GM12878 (cell line): ENCODE data around the gene AP2S1. TPM values are rescaled to one million over a fixed set of nuclear protein-coding genes. Genes with fewer than 3 reads are reported as not detected.
A peak's percentile ranks its signal among the peaks of the same experiment; 100 is the strongest.

ENCODE experiments used
- BHLHE40 ChIP-seq, 2 experiments: fragments of 450-650 bp in 1 of 2; IDR thresholded peaks; 2 replicates each; pipeline ENCODE4 v1.6.1; 2011 to 2017; ENCODE audit warnings: low read depth in 2 of 2, borderline replicate concordance in 1 of 2, improper control_type of control experiment in 1 of 2, low read length in 1 of 2, mild to moderate bottlenecking in 1 of 2
- CREB1 ChIP-seq: IDR thresholded peaks from 2 replicates; pipeline ENCODE4 v1.6.1; 2012; ENCODE audit warnings: low read depth, mild to moderate bottlenecking, inconsistent platforms
- CREM ChIP-seq: IDR thresholded peaks from 2 replicates; pipeline ENCODE4 v1.6.1; 2014; ENCODE audit warnings: antibody characterized with exemption, low read depth
- EGR1 ChIP-seq, 2 experiments: IDR thresholded peaks; 1 replicate in 1 of 2; 2 replicates in 1 of 2; pipeline ENCODE4 v1.6.1; 2011 to 2012; ENCODE audit warnings: low read depth in 2 of 2, low read length in 2 of 2, borderline replicate concordance in 1 of 2, mild to moderate bottlenecking in 1 of 2, moderate library complexity in 1 of 2
- GATAD2B ChIP-seq: fragments of 450-650 bp; conservative IDR thresholded peaks from 2 replicates; pipeline ENCODE4 v1.6.1; 2017; ENCODE audit warnings: low read depth, mild to moderate bottlenecking, moderate library complexity
- IKZF2 ChIP-seq, 2 experiments: fragments of 450-650 bp; IDR thresholded peaks; 2 replicates each; pipeline ENCODE4 v1.6.1; 2017; ENCODE audit warnings: mild to moderate bottlenecking in 2 of 2, moderate library complexity in 2 of 2
- JUNB ChIP-seq: IDR thresholded peaks from 2 replicates; pipeline ENCODE4 v1.6.1; 2016; ENCODE audit warnings: antibody characterized with exemption, mild to moderate bottlenecking
- KAT2A ChIP-seq: conservative IDR thresholded peaks from 2 replicates; pipeline ENCODE4 v1.6.1; 2011; ENCODE audit warnings: low read depth, low read length; ENCODE audit not compliant: control insufficient read depth
- NR2C2 ChIP-seq: IDR thresholded peaks from 2 replicates; pipeline ENCODE4 v1.6.1; 2011; ENCODE audit warnings: borderline replicate concordance, low read depth; ENCODE audit not compliant: control insufficient read depth, insufficient read length
- NR2F1 ChIP-seq: fragments of 450-650 bp; conservative IDR thresholded peaks from 2 replicates; pipeline ENCODE4 v1.6.1; 2017; ENCODE audit warnings: mild to moderate bottlenecking
- POLR2AphosphoS5 ChIP-seq: IDR thresholded peaks from 2 replicates; pipeline ENCODE4 v1.6.1; 2011; ENCODE audit warnings: mild to moderate bottlenecking, low read length, inconsistent platforms
- RBBP5 ChIP-seq: fragments of 200-600 bp; sonication (generic); conservative IDR thresholded peaks from 2 replicates; pipeline ENCODE4 v1.6.1; 2016
- RCOR1 ChIP-seq: conservative IDR thresholded peaks from 2 replicates; pipeline ENCODE4 v1.6.1; 2012; ENCODE audit warnings: low read depth, low read length, improper control_type of control experiment
- RELA ChIP-seq: fragments of 450-650 bp; IDR thresholded peaks from 2 replicates; pipeline ENCODE4 v1.8.0; 2014; ENCODE audit warnings: borderline replicate concordance; ENCODE audit not compliant: partially characterized antibody
- RFX5 ChIP-seq: IDR thresholded peaks from 2 replicates; pipeline ENCODE4 v1.6.1; 2011; ENCODE audit warnings: low read depth, low read length, improper control_type of control experiment
- SRF ChIP-seq, 2 experiments: IDR thresholded peaks; 2 replicates each; pipeline ENCODE4 v1.6.1; 2011; ENCODE audit warnings: low read depth in 2 of 2, low read length in 2 of 2, mild to moderate bottlenecking in 1 of 2, moderate library complexity in 1 of 2
- WRNIP1 ChIP-seq: IDR thresholded peaks from 2 replicates; pipeline ENCODE4 v1.6.1; 2011; ENCODE audit warnings: low read depth, low read length, improper control_type of control experiment, borderline replicate concordance
- YY1 ChIP-seq: IDR thresholded peaks from 2 replicates; pipeline ENCODE4 v1.6.1; 2011; ENCODE audit warnings: low read depth, mild to moderate bottlenecking, low read length
- ZNF622 ChIP-seq: fragments of 450-650 bp; IDR thresholded peaks from 2 replicates; pipeline ENCODE4 v1.6.1; 2017; ENCODE audit warnings: mild to moderate bottlenecking, inconsistent platforms
- polyA plus RNA-seq, 11 experiments: library from polyadenylated mRNA; depleted of rRNA in 4 of 11; unstranded in 6 of 11; stranded (reverse) in 5 of 11; fragments of >200 nt; fragmentation: Nextera tagmentation in 4 of 11; fragmentation: Illumina TruSeq in 1 of 11; extraction: Ambion mirVana in 4 of 11; extraction: Trizol in 1 of 11; gene quantifications; 1 replicate in 1 of 11; 2 replicates in 10 of 11; pipeline versions ENCODE4 v1.2.1 to v1.2.3, GENCODE V29; 2011 to 2016; ENCODE audit warnings: inconsistent platforms in 2 of 11, missing spikeins in 2 of 11, low read depth in 1 of 11
- total RNA-seq, 4 experiments: library from RNA; depleted of rRNA in 3 of 4; stranded (reverse); fragments of >200 nt in 3 of 4; fragmentation: Illumina TruSeq in 1 of 4; extraction: Trizol in 1 of 4; gene quantifications; 2 replicates each; pipeline versions ENCODE4 v1.2.1 to v1.2.3, GENCODE V29; 2013 to 2021
- TF ChIP-seq, protein P1 (sequence below): IDR thresholded peaks from 2 replicates; pipeline ENCODE4 v1.6.1; 2012; ENCODE audit warnings: mild to moderate bottlenecking, low read depth, low read length
- TF ChIP-seq, protein P2 (sequence below): IDR thresholded peaks from 2 replicates; pipeline ENCODE4 v1.6.1; 2012; ENCODE audit warnings: low read depth, low read length, improper control_type of control experiment
- TF ChIP-seq, protein P3 (sequence below): fragments of 450-650 bp; IDR thresholded peaks from 2 replicates; pipeline ENCODE4 v1.6.1; 2016; ENCODE audit warnings: mild to moderate bottlenecking
- TF ChIP-seq, protein P4 (sequence below): IDR thresholded peaks from 2 replicates; pipeline ENCODE4 v1.6.1; 2011; ENCODE audit warnings: borderline replicate concordance, low read depth, mild to moderate bottlenecking, moderate library complexity, low read length; ENCODE audit not compliant: insufficient read depth, poor library complexity, severe bottlenecking

Gene AP2S1
- total and polyA plus RNA-seq, 10 of the 15 experiments (the other 5 are each of a cell fraction or from before 2014, with no cell fraction given), result 10.8 to 239 (median 104) TPM

DNA sequence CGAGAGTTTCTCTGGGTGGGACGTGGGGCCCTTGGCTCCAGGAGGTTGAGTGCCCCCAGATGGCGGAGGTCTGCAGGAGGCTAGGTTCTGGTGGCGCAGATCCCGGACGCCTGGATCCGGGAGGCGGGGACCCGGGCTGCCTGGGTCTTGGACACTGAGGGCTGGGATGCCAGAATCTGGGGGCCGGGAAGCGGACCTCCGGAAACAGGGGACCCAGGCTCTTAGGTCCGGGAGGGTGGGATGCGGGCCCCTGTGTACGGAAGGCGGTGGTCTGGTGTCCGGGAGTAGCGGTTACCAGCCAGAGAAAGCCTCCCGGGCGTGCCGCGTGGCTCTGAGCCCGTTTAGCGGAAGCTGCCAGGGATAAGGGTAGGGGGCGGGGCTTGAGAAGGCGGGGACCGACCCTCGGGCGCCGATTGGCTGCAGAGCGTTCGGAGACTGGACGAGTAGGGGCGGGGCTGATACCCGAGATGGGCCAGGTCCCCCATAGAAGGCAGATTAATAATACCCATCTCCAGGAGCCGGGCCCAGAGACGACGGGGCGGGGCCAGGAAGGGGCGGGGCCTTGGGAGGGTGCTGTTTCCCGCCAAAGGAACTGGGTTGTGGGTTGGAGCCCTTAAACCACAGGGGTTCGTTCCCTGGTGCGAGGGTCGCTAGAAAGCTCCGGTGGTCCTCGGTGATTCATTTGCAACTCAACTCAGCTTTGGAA, 62.2 kb downstream of the AP2S1 start, which contains the start of gene SLC1A5 (continued):
- TF ChIP-seq, protein P1, sequence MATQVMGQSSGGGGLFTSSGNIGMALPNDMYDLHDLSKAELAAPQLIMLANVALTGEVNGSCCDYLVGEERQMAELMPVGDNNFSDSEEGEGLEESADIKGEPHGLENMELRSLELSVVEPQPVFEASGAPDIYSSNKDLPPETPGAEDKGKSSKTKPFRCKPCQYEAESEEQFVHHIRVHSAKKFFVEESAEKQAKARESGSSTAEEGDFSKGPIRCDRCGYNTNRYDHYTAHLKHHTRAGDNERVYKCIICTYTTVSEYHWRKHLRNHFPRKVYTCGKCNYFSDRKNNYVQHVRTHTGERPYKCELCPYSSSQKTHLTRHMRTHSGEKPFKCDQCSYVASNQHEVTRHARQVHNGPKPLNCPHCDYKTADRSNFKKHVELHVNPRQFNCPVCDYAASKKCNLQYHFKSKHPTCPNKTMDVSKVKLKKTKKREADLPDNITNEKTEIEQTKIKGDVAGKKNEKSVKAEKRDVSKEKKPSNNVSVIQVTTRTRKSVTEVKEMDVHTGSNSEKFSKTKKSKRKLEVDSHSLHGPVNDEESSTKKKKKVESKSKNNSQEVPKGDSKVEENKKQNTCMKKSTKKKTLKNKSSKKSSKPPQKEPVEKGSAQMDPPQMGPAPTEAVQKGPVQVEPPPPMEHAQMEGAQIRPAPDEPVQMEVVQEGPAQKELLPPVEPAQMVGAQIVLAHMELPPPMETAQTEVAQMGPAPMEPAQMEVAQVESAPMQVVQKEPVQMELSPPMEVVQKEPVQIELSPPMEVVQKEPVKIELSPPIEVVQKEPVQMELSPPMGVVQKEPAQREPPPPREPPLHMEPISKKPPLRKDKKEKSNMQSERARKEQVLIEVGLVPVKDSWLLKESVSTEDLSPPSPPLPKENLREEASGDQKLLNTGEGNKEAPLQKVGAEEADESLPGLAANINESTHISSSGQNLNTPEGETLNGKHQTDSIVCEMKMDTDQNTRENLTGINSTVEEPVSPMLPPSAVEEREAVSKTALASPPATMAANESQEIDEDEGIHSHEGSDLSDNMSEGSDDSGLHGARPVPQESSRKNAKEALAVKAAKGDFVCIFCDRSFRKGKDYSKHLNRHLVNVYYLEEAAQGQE, result peak; percentile 66
- TF ChIP-seq, protein P2, sequence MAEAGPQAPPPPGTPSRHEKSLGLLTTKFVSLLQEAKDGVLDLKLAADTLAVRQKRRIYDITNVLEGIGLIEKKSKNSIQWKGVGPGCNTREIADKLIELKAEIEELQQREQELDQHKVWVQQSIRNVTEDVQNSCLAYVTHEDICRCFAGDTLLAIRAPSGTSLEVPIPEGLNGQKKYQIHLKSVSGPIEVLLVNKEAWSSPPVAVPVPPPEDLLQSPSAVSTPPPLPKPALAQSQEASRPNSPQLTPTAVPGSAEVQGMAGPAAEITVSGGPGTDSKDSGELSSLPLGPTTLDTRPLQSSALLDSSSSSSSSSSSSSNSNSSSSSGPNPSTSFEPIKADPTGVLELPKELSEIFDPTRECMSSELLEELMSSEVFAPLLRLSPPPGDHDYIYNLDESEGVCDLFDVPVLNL, result peak; percentile 63; the same call in 1 of the 2 replicates
- TF ChIP-seq IKZF2 (IDR thresholded peaks at IDR 0.05) (peak in 1 of 2 experiments; percentile 53; a peak in 2 of 4 replicates), NR2C2 (no peak), JUNB (no peak), ZNF622 (no peak), RELA (no peak), BHLHE40 (IDR thresholded peaks at IDR 0.05; ENCODE audit: borderline replicate concordance in 1 of 2, low read depth in 2 of 2, low read length in 1 of 2) (peak; percentile 67 to 72), RFX5 (peak; percentile 55; the same call in 1 of the 2 replicates), RCOR1 (no peak), KAT2A (no peak), GATAD2B (0 out of 2 replicates have a peak, but pooled peaks have one; percentile 28), POLR2AphosphoS5 (peak; percentile 100), CREB1 (peak; percentile 33; the same call in 1 of the 2 replicates), YY1 (peak; percentile 65), NR2F1 (no peak), CREM (peak; percentile 49; the same call in 1 of the 2 replicates), WRNIP1 (0 out of 2 replicates have a peak, but pooled peaks have one; percentile 62), RBBP5 (no peak), EGR1 (IDR thresholded peaks at IDR 0.05; ENCODE audit: borderline replicate concordance in 1 of 2, low read depth in 2 of 2, low read length in 2 of 2) (peak in 1 of 2 experiments; percentile 20; a peak in 1 of 3 replicates), SRF (IDR thresholded peaks at IDR 0.05; ENCODE audit: low read depth in 2 of 2, low read length in 2 of 2) (no peak)
- TF ChIP-seq, protein P3, sequence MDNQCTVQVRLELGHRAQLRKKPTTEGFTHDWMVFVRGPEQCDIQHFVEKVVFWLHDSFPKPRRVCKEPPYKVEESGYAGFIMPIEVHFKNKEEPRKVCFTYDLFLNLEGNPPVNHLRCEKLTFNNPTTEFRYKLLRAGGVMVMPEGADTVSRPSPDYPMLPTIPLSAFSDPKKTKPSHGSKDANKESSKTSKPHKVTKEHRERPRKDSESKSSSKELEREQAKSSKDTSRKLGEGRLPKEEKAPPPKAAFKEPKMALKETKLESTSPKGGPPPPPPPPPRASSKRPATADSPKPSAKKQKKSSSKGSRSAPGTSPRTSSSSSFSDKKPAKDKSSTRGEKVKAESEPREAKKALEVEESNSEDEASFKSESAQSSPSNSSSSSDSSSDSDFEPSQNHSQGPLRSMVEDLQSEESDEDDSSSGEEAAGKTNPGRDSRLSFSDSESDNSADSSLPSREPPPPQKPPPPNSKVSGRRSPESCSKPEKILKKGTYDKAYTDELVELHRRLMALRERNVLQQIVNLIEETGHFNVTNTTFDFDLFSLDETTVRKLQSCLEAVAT, result peak; percentile 75
- TF ChIP-seq, protein P4, sequence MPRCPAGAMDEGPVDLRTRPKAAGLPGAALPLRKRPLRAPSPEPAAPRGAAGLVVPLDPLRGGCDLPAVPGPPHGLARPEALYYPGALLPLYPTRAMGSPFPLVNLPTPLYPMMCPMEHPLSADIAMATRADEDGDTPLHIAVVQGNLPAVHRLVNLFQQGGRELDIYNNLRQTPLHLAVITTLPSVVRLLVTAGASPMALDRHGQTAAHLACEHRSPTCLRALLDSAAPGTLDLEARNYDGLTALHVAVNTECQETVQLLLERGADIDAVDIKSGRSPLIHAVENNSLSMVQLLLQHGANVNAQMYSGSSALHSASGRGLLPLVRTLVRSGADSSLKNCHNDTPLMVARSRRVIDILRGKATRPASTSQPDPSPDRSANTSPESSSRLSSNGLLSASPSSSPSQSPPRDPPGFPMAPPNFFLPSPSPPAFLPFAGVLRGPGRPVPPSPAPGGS, result no peak
